ENCODE data around the gene PI4K2A.

DNA sequence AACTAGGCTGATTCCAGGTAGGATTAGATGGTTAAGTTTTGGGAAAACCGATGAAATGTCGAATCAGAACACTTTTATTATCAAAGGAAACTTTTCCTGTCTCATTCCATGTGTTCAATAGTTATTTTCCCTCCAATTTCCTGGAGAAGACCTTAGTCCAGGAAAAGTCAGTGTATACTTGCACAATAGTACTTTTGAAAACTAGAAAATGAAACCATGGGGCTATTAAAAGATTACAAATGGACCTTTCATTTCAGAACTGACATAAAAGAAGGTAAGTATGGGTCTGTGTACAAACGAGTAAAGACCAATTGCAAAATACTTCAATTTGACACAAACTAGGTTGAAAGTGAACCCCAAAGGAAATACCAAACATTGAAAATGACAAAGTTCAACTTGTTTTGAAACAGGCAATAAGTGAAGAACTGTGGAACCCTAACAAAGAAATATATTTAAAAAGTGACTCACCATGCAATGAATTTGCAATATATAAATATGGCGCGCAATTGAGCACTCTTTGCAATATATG is 44.5 kb downstream of the PI4K2A start:
- TF ChIP-seq YY1 (tag by site-specific recombination; IDR thresholded peaks at IDR 0.05) (no peak), ZFP3 (tag by site-specific recombination; IDR thresholded peaks at IDR 0.05; ENCODE audit: low read depth) (no peak), BCL11B (tag by site-specific recombination; IDR thresholded peaks at IDR 0.05; ENCODE audit: low read depth) (no peak), ZFP41 (tag by site-specific recombination; IDR thresholded peaks at IDR 0.05; ENCODE audit: borderline replicate concordance) (no peak)
- TF ChIP-seq, protein P1, sequence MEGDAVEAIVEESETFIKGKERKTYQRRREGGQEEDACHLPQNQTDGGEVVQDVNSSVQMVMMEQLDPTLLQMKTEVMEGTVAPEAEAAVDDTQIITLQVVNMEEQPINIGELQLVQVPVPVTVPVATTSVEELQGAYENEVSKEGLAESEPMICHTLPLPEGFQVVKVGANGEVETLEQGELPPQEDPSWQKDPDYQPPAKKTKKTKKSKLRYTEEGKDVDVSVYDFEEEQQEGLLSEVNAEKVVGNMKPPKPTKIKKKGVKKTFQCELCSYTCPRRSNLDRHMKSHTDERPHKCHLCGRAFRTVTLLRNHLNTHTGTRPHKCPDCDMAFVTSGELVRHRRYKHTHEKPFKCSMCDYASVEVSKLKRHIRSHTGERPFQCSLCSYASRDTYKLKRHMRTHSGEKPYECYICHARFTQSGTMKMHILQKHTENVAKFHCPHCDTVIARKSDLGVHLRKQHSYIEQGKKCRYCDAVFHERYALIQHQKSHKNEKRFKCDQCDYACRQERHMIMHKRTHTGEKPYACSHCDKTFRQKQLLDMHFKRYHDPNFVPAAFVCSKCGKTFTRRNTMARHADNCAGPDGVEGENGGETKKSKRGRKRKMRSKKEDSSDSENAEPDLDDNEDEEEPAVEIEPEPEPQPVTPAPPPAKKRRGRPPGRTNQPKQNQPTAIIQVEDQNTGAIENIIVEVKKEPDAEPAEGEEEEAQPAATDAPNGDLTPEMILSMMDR (tag by site-specific recombination; IDR thresholded peaks at IDR 0.05) = no peak
- TF ChIP-seq, protein P2, sequence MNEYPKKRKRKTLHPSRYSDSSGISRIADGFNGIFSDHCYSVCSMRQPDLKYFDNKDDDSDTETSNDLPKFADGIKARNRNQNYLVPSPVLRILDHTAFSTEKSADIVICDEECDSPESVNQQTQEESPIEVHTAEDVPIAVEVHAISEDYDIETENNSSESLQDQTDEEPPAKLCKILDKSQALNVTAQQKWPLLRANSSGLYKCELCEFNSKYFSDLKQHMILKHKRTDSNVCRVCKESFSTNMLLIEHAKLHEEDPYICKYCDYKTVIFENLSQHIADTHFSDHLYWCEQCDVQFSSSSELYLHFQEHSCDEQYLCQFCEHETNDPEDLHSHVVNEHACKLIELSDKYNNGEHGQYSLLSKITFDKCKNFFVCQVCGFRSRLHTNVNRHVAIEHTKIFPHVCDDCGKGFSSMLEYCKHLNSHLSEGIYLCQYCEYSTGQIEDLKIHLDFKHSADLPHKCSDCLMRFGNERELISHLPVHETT (tag by site-specific recombination; IDR thresholded peaks at IDR 0.05) = no peak
